K562 (cell line): ENCODE results near the gene FIZ1. TPM values are rescaled to one million over a fixed set of nuclear protein-coding genes. Genes with fewer than 3 reads are reported as not detected.

Source experiments
- ASH1L ChIP-seq: fragments of 450-650 bp; IDR thresholded peaks from 2 replicates; pipeline ENCODE4 v1.6.1; 2018; ENCODE audit warnings: borderline replicate concordance, mild to moderate bottlenecking, low read depth; ENCODE audit not compliant: partially characterized antibody
- CBX8 ChIP-seq: fragments of 200-600 bp; sonication (generic); IDR thresholded peaks from 2 replicates; pipeline ENCODE4 v1.6.1; 2012; ENCODE audit warnings: borderline replicate concordance, mixed run types, low read depth, mild to moderate bottlenecking, moderate library complexity, mixed read lengths, low read length, control low read depth, inconsistent platforms; ENCODE audit not compliant: poor library complexity, severe bottlenecking; ENCODE audit errors: extremely low read depth
- CHCHD3 ChIP-seq: fragments of 250-450 bp; sonication (Bioruptor Pico); IDR thresholded peaks from 2 replicates; pipeline ENCODE4 v2.1.2; 2022; ENCODE audit warnings: mild to moderate bottlenecking
- EWSR1 ChIP-seq: fragments of 450-650 bp; IDR thresholded peaks from 2 replicates; pipeline ENCODE4 v1.6.1; 2018; ENCODE audit warnings: borderline replicate concordance, mild to moderate bottlenecking, low read depth, moderate library complexity; ENCODE audit not compliant: partially characterized antibody
- FOS ChIP-seq: IDR thresholded peaks from 3 replicates; pipeline ENCODE4 v1.6.1; 2011; ENCODE audit not compliant: insufficient read length; ENCODE audit errors: extremely low read depth
- FOSL1 ChIP-seq: fragments of 200-800 bp; sonication (Bioruptor generic); conservative IDR thresholded peaks from 2 replicates; pipeline ENCODE4 v1.6.1; 2016; ENCODE audit warnings: missing genetic modification characterization, missing compliant biosample characterization
- MEF2A ChIP-seq: IDR thresholded peaks from 2 replicates; pipeline ENCODE4 v1.6.1; 2011; ENCODE audit warnings: low read depth, mild to moderate bottlenecking, low read length, moderate library complexity; ENCODE audit not compliant: control insufficient read depth
- NEUROD1 ChIP-seq: fragments of 150-350 bp; IDR thresholded peaks from 2 replicates; pipeline ENCODE4 v1.6.1; 2014; ENCODE audit warnings: borderline replicate concordance, low read length, low read depth; ENCODE audit not compliant: partially characterized antibody
- NFXL1 ChIP-seq: fragments of 450-650 bp; formaldehyde crosslinking; IDR thresholded peaks from 2 replicates; pipeline ENCODE4 v1.4.0; 2021; ENCODE audit warnings: mild to moderate bottlenecking
- RBM34 ChIP-seq: fragments of 200-400 bp; formaldehyde crosslinking; IDR thresholded peaks from 2 replicates; pipeline ENCODE4 v1.6.1; 2018; ENCODE audit warnings: low read length, borderline replicate concordance; ENCODE audit not compliant: insufficient read depth
- RHOXF2B ChIP-seq: fragments of 250-450 bp; sonication (Bioruptor Pico); conservative IDR thresholded peaks from 2 replicates; pipeline ENCODE4 v1.5.1; 2021
- SNRNP70 ChIP-seq: fragments of 200-400 bp; formaldehyde crosslinking; optimal IDR thresholded peaks from 2 replicates; pipeline ENCODE3; 2017; ENCODE audit warnings: low read depth, low read length
- STAT5B ChIP-seq: fragments of 250-450 bp; sonication (Bioruptor Pico); IDR thresholded peaks from 2 replicates; pipeline ENCODE4 v1.8.0; 2021; ENCODE audit warnings: mild to moderate bottlenecking, inconsistent platforms
- TCF7 ChIP-seq: sonication (generic); IDR thresholded peaks from 2 replicates; pipeline ENCODE4 v1.6.1; 2016; ENCODE audit warnings: antibody characterized with exemption, borderline replicate concordance
- TEAD2 ChIP-seq: fragments of 450-650 bp; IDR thresholded peaks from 2 replicates; pipeline ENCODE4 v1.6.1; 2016; ENCODE audit warnings: missing genetic modification characterization, control low read depth, missing compliant biosample characterization
- THRAP3 ChIP-seq: fragments of 450-650 bp; IDR thresholded peaks from 2 replicates; pipeline ENCODE4 v1.6.1; 2016; ENCODE audit warnings: mild to moderate bottlenecking, inconsistent platforms, borderline replicate concordance
- TSC22D4 ChIP-seq: fragments of 450-650 bp; IDR thresholded peaks from 2 replicates; pipeline ENCODE4 v1.6.1; 2016; ENCODE audit warnings: missing genetic modification characterization, missing biosample characterization, control low read depth
- TSHZ1 ChIP-seq: fragments of 250-450 bp; sonication (Bioruptor Pico); IDR thresholded peaks from 2 replicates; pipeline ENCODE4 v1.4.0; 2020; ENCODE audit warnings: mild to moderate bottlenecking, moderate library complexity
- ZBTB2 ChIP-seq: fragments of 450-650 bp; IDR thresholded peaks from 2 replicates; pipeline ENCODE4 v1.6.1; 2016; ENCODE audit warnings: antibody characterized with exemption
- ZFP36 ChIP-seq: fragments of 150-350 bp; IDR thresholded peaks from 2 replicates; pipeline ENCODE4 v1.6.1; 2018; ENCODE audit warnings: low read length, low read depth; ENCODE audit not compliant: partially characterized antibody
- ZKSCAN8 ChIP-seq: fragments of 200-800 bp; sonication (Bioruptor generic); IDR thresholded peaks from 2 replicates; pipeline ENCODE4 v1.6.1; 2016; ENCODE audit warnings: missing genetic modification characterization, missing compliant biosample characterization
- ZNF311 ChIP-seq: fragments of 250-450 bp; sonication (Bioruptor Pico); IDR thresholded peaks from 2 replicates; pipeline ENCODE4 v1.4.0; 2020; ENCODE audit warnings: mild to moderate bottlenecking, moderate library complexity
- ZNF766 ChIP-seq: fragments of 200-800 bp; sonication (Bioruptor generic); conservative IDR thresholded peaks from 2 replicates; pipeline ENCODE4 v1.6.1; 2016; ENCODE audit warnings: missing genetic modification characterization, missing compliant biosample characterization
- polyA plus RNA-seq, 8 experiments: library from polyadenylated mRNA; depleted of rRNA in 4 of 8; stranded (reverse) in 5 of 8; unstranded in 3 of 8; fragments of >200 nt; fragmentation: Nextera tagmentation in 2 of 8; fragmentation: Illumina TruSeq in 1 of 8; extraction: Ambion mirVana in 2 of 8; extraction: Trizol in 1 of 8; gene quantifications; 2 replicates each; pipeline versions ENCODE4 v1.2.1 to v1.2.3, GENCODE V29; 2011 to 2014; ENCODE audit warnings: inconsistent platforms in 1 of 8, missing spikeins in 1 of 8
- total RNA-seq, 7 experiments: library from RNA; depleted of rRNA in 6 of 7; stranded (reverse); fragments of >200 nt in 6 of 7; fragmentation: Illumina TruSeq in 2 of 7; extraction: Trizol in 2 of 7; gene quantifications; 2 replicates each; pipeline versions ENCODE4 v1.2.1 to v1.2.3, GENCODE V29; 2011 to 2021; ENCODE audit warnings: low replicate concordance in 1 of 7

The FIZ1 gene
- total and polyA plus RNA-seq, 9 of the 15 experiments (the other 6 are each of a cell fraction or from before 2014, with no cell fraction given) = 0.79 to 17.5 (median 5.5) TPM

GRCh38 chr19:55599842-55600661 is 735 bp upstream of the FIZ1 start, which contains the start of gene ZNF524 (continued):
- peak; percentile 87 for TF ChIP-seq ZKSCAN8
- TF ChIP-seq EWSR1 = no peak
- TF ChIP-seq THRAP3 = no peak
- TF ChIP-seq RBM34 = no peak
- no peak for TF ChIP-seq TSHZ1 (CRISPR knock-in tag)
- no peak for TF ChIP-seq FOS
- TF ChIP-seq TEAD2 (tag) = no peak
- peak; percentile 87 for TF ChIP-seq NEUROD1
- no peak for TF ChIP-seq CHCHD3
- no peak for TF ChIP-seq TCF7
- TF ChIP-seq ZNF311 (CRISPR knock-in tag) = no peak
- TF ChIP-seq SNRNP70 = no peak
- no peak for TF ChIP-seq MEF2A
- no peak for TF ChIP-seq ZFP36
- no peak for TF ChIP-seq CBX8
- TF ChIP-seq TSC22D4 (tag) = no peak
- no peak for TF ChIP-seq RHOXF2B (CRISPR knock-in tag)
- peak; percentile 49; the same call in 1 of the 2 replicates for TF ChIP-seq ZBTB2
- peak; percentile 53 for TF ChIP-seq FOSL1 (tag)
- TF ChIP-seq ASH1L = no peak
- 0 out of 2 replicates have a peak, but pooled peaks have one; percentile 28 for TF ChIP-seq NFXL1 (CRISPR knock-in tag)
- no peak for TF ChIP-seq STAT5B
- TF ChIP-seq ZNF766 (CRISPR knock-in tag) = peak; percentile 94
